NCI-H524 treated with DMSO at 0.1 percent for 48 hours (cell line): ENCODE measurements around the gene BOD1L1.

ENCODE experiments used
- DNase-seq: peaks from one replicate; lab custom pipeline; 2025; lab: John Stamatoyannopoulos, UW

BOD1L1 gene

GRCh38 chr4:13558881-13559280 lies 68.6 kb downstream of the BOD1L1 start:
- DNase-seq = no peak

GRCh38 chr4:13555325-13555724 lies 72.2 kb downstream of the BOD1L1 start:
- DNase-seq = no peak

DNA sequence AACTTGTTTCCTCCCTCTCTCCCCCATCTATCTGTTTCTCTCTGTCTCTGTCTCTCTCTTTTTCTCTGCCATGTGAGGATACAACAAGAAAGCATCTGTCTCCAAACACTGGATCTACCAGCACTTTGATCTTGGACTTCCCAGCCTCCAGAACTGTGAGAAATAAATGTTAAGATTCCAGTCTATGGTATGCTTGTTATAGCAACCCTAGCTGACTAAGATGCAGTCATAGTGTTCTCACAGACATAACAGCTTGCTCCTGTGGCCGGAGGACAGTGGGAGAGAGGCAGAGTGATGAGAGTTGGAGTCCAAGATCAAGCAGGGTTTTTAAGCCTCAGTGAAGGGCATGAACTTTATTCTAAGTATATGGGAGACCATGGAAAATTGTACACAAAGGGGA lies 74.4 kb downstream of the BOD1L1 start:
- DNase-seq = no peak

DNA sequence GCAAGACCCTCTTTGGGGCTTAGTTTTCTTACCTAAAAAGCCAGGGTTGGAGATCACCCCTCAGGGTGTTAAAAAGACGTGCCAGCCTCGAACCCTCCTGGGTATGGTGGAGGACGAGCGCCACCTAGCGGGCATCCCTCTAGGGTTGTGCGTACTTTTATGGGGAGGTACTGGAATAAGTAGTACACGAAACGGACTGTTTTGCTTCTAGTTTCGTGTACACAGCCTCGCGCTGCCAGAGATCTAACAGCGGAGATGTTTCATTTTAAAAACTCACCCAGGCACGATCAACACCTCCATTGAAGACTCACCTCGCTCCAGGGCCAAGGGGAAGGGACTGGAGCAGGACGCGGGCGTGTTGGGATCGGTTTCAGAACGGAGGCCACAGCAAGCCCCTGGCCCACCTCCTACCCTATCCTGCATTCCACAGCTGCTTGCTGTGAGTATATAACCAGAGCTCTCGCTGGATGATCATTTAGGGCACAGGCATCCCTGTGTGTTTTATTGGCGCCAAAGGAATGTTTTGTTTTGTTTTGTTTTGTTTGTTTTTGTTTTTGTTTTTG lies 78.5 kb downstream of the BOD1L1 start:
- peak; percentile 50 for DNase-seq

DNA sequence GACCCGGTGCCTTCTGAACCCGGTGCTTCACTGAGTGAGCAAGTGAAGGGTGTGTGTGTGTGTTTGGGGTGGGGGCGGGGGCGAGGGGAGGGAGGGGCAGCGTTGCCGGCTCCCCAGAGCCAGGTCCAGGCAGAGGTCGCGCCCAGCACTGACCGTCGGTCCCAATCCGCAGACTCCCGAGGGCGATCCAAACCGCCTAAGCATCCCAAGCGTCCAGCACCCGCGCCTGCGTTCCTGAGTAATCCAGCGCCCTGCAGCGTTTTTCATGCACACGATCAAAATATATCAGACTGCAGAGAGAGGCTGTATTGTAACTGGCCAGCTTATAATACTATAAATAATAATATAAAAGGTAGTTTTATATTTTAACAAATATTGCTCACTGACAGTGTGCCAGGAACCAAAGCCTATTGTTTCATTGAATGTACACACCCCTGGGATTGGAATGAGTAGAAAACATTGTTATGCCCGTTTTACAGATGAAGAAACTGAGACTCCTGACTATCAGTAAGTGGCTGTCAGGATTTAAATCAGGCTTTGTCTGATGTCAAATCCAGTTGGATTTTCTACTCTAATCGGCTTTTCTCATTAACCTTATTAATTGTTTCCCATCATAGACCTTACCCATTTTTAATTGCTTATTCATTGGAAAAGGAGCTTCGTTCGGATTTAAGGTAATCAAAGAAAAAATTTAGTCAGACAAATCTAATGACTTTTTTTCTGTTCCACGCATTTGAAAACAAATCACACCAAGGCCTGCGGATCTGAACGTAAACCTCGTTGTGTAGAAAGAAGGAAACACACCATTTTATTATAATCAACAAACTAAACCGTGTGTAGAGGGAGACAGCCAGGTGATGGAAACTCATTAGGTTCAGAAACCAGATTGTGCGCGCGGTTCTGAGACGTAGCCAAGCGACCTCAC lies 79.2 kb downstream of the BOD1L1 start:
- no peak for DNase-seq

- no peak for DNase-seq
Measured at GRCh38 chr4:13547485-13548041, 80.0 kb downstream of the BOD1L1 start.

DNA sequence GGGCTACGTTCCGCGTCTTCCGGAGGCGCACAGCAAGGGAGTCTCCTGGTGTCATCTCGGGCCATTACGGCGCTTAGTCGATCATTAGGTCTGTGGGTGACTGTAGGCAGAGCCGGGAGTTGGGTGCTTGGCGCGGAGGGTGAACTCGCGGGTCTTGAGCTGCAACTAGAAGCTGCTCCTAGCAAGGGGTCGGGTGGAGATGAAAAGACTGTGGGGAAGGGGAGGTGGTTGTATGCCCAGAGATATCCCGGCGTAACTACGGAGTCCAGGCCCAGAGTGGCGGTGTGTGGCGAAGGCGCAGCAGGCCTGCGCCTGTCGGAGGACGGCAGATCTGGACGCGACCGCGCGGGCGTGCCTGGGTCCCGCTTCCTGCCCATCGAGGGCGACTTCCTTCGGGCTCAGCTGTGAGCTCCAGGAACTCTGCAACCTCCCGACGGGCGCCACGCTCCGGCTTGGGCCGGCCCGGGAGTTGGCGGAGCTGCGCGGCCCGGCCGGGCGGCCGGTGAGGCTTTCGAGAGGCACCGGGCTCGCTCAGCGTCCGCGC lies 80.5 kb downstream of the BOD1L1 start:
- no peak for DNase-seq

DNA sequence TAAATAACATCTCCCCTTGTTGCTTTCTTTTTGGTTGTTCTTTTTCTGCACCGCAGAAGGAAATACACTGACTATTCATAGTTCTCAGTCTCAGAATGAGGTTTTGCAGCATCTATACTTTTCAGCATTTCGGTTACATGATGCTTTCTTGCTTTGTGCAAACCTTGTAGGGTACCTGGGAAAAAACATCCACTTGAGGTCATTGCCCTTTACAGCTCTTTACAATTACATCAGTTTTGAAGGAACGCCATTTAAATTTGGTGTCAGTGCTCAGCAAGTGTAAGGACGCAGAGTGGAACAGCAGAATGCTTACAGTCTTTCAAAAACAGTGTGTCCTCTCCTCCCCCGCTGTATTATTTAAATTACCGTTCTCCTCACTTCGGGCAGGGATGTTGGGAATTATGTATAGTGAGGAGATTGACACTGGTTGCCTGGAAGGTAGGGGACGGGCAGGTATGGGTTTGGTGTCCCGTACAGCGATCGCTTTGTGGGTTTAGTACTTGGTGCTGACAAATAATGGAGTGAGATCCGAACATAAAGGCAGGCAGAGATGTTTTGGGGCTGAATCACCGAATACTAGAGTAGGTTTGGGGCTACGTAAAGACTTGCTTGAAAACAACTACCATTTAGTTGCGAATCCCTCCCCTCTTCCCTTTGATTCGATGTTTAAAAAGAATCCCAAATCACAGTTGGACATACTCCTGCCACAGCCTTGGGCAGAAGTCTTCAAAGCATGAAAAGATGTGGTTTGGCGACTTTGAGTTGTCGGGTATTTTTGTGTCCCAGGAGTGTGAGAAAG lies 81.2 kb downstream of the BOD1L1 start:
- DNase-seq = no peak

- DNase-seq = no peak
Measured at GRCh38 chr4:13545394-13545808, 82.1 kb downstream of the BOD1L1 start.

DNA sequence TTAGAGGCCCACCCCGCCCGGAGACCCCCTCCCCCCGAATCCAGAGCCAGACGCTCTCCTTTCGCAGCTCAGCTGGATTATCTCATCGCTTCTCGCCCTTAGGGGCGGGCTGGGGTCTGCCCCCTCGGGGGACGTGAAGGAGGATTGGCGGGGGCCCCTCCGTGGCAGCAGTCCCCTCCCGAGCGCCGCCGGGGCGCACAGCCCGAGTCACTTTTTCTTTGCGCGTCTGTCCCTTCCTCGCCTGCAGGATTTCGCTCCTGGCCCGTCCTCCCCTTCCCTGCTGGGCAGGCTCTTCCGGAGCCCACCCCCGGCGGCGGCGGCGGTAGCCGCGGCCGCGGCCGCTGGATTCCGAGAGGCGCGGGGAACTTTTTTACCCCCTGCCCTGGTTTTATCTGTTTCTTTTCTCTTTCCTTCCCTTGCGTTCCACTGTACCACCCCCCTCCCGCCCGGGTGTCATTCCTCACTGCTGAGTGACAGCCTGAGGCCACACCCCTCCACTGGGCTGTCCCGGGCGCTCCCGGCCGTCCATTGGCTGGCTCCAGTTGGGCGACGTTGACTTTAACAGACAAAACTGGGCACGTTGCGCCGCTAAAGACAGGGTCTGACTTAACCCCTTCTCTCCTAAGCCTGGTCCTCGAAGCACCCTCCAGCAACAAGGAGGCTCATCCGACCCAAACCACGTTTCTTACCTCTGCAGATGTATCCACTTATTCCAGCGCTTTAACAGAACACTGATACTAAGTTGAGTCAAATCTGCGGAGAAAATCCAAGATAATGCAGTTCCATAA lies 82.7 kb downstream of the BOD1L1 start:
- peak; percentile 80 for DNase-seq

- no peak for DNase-seq
Measured at GRCh38 chr4:13543839-13544605, 83.5 kb downstream of the BOD1L1 start, which contains the start of gene NKX3-2. TSS of gene NKX3-2 (minus strand) at chr4:13544508. CDS start at chr4:13544414, 94 bp downstream.

DNA sequence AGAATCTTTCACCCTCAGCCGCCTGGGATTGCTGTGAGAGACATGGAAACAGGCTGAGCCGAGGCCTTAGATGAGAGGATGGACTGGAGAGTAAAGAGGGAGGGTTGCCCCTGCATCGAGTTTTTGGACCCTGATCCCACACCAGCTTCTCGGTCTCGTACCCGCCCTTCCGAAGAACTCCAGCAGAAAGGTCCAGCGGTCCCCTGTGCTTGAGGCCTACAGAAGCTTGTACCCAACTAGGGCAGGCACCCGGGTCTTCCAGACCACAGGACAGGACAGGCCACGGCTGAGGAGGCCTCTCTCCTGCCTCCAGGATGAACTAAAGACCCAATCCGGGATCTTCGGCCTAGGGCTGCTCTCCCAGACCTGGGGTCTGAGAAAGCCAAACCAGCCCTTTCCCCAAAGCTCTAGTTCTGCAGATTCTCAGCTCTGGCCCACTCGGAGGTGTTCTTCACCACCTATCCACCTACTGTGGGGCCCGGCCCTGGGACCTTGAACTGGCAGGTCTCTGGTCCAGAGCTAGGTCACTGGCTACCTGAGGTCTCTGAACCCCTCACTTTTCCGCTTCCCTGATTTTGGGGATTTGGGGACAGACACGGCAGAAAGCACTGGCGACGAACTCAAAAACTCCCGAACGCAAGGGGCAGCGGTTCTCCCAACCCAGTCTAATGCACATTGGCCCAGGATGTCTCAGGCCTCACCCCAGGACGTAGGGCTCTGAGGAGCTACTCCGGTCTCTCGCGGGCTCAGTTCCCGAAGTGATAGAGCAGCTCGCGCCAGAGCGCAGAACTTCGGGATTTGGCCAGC lies 84.3 kb downstream of the BOD1L1 start:
- no peak for DNase-seq

- no peak for DNase-seq
Measured at GRCh38 chr4:13542577-13543031, 84.9 kb downstream of the BOD1L1 start.

GRCh38 chr4:13541720-13542576 lies 85.6 kb downstream of the BOD1L1 start:
- DNase-seq = no peak

GRCh38 chr4:13541176-13541604 lies 86.3 kb downstream of the BOD1L1 start:
- DNase-seq = no peak

DNA sequence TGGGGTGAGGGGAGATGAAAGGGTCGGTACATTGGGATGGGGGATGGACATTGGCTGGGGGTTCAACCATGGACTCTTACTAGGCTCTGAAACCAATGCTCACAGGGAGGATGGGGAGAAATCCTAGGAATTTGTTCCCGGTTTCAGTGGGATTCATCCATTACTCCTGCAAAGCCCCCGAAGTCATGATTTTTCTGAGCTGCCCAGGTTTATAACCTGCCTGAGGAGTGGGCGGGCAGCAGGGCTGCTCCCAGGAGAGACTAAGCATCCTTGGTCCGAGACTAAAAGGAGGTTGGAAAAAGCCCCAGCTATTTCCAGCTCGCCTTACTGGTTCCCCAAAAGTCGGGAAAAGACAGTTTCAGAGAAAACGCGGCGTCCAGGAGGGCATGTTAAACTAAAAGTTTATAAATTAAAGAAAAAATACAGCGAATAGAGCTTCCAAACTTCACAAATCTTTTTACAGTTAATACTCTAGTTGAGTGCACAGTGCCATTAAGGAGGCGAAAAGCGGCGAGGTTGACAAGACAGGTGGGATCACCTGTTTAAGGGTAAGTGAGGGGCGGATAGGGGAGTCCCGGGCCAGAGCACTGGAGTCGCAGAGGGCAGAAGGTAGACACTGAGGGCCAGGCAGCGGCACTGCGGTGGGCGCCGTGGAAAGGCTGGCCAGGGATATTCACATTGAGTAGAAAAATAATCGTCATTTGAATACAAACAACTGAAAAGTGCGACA lies 86.9 kb downstream of the BOD1L1 start:
- DNase-seq = no peak

DNA sequence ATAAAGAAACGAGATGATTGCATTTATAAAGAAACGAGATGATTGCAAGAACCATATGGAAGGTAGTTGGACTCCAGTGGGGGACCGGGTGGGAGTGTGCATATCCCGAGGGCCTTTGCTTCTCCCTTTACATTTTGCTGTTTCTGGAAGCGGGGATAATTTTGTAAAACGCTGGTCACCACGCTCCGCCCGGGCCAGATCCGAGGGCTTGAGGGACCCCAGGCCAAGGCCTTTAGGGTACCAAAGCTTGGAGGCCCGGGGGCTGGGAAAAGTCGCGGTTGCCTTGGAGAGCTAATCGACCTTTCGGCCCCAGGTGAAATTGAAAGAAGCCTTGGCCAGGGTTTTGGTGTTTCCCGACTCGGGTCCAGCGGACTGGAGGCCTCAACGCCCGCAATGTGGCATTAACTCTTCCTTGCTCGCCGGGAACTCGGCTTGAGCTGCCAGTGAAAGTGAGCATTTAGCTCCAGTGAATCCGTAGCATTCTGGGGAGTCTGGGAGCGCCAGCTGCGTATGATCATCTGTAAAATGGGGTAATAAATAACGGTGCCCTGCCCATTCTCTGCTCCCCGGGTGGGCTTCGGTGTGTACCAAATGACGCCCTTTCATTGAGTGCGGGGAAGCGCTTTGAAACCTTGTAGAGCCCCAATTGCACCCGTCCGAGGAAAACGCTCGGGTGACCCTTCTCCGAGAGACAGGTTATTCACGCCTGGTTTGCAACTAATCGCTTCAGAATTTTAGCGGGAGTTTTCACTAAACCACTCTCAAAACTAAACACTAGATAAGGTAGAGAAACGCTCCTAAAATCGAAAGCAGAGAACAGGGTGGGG lies 87.7 kb downstream of the BOD1L1 start:
- no peak for DNase-seq
